Measurements from ENCODE around the gene KBTBD8.

DNA sequence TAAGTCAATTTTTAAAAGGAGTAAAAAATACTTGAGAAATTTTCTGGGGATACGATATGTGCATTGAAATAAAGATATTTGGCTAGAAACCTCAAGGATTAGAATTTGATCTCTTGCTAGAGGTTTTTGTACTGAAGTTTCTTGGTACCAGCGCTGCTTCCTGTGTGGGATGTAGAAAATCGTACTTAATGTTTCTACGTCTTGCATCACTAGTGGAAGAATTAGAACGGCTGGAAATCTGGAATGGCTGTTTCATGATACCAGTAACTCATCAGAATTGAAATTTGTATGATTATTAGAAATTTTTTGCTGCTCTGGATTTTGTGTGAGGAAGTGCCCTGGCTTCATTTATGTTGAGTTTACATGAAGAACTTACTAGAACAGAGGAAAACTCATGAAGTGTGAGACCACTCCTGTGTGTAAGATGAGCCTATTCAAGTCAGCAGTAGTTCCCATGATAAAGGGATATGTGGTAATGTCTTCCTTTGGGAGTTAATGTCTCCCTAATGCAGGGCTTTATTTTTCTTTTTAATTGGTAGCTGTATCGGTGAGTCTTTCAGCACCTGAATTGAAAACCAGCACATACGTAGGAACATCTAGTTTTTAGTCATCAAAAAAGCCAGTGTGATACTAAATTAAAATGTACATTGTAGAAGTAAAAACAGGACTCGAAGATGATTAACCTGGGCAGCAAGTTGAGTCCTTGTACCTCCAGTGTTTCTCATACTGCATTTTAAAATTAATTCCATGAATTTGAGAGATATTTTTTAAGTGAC is 3.2 kb downstream of the KBTBD8 start:
- TF ChIP-seq, protein P1, sequence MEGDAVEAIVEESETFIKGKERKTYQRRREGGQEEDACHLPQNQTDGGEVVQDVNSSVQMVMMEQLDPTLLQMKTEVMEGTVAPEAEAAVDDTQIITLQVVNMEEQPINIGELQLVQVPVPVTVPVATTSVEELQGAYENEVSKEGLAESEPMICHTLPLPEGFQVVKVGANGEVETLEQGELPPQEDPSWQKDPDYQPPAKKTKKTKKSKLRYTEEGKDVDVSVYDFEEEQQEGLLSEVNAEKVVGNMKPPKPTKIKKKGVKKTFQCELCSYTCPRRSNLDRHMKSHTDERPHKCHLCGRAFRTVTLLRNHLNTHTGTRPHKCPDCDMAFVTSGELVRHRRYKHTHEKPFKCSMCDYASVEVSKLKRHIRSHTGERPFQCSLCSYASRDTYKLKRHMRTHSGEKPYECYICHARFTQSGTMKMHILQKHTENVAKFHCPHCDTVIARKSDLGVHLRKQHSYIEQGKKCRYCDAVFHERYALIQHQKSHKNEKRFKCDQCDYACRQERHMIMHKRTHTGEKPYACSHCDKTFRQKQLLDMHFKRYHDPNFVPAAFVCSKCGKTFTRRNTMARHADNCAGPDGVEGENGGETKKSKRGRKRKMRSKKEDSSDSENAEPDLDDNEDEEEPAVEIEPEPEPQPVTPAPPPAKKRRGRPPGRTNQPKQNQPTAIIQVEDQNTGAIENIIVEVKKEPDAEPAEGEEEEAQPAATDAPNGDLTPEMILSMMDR (IDR thresholded peaks at IDR 0.05) = no peak
- TF ChIP-seq POLR2A (IDR thresholded peaks at IDR 0.05) = no peak

Measured in heart left ventricle (tissue), 13 donors.